Medulla oblongata (tissue), 1 donor: Measurements from ENCODE around the gene PARP1.
"Not testable (repeated sequence)": the region's sequence is repeated elsewhere in the genome, so short reads cannot be mapped to it uniquely, and the experiment has no call there.

ENCODE experiments used
- DNase-seq: peaks from one replicate; pipeline ENCODE4 v3.0.0-alpha.2; 2015; ENCODE audit errors: extremely low spot score

The PARP1 gene

GRCh38 chr1:226428791-226429461, 21.0 kb upstream of the PARP1 start:
- DNase-seq, result no peak

GRCh38 chr1:226428348-226428747, 20.5 kb upstream of the PARP1 start:
- no peak for DNase-seq

GRCh38 chr1:226427131-226427530, 19.2 kb upstream of the PARP1 start:
- no peak for DNase-seq

DNA sequence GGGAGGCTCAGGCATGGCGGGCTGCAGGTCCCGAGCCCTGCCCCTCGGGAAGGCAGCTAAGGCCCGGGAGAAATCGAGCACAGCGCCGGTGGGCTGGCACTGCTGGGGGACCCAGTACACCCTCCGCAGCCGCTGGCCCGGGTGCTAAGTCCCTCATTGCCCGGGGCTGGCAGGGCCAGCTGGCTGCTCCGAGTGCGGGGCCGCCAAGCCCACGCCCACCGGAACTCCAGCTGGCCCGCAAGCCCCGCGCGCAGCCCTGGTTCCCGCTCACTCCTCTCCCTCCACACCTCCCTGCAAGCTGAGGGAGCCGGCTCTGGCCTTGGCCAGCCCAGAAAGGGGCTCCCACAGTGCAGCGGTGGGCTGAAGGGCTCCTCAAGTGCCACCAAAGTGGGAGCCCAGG, 18.5 kb upstream of the PARP1 start:
- DNase-seq, result not testable (repeated sequence)

DNA sequence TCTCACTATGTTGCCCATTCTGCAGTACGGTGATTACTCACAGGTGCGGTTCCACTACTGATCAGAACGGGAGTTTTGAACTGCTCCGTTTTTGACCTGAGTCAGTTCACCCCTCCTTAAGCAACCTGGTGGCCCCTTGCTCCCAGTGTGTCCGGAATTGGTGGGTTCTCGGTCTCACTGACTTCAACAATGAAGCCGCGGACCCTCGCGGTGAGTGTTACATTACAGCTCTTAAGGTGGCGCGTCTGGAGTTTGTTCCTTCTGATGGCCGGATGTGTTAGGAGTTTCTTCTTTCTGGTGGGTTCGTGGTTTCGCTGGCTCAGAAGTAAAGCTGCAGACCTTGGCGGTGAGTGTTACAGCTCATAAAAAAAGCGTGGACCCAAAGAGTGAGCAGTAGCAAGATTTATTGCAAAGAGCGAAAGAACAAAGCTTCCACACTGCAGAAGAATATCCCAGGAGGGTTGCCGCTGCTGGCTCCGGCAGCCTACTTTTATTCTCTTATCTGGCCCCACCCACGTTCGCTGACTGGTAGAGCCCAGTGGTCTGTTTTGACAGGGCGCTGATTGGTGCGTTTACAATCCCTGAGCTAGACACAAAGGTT, 17.6 kb upstream of the PARP1 start:
- DNase-seq, result no peak

GRCh38 chr1:226425004-226425378, 17.1 kb upstream of the PARP1 start:
- DNase-seq, result no peak

DNA sequence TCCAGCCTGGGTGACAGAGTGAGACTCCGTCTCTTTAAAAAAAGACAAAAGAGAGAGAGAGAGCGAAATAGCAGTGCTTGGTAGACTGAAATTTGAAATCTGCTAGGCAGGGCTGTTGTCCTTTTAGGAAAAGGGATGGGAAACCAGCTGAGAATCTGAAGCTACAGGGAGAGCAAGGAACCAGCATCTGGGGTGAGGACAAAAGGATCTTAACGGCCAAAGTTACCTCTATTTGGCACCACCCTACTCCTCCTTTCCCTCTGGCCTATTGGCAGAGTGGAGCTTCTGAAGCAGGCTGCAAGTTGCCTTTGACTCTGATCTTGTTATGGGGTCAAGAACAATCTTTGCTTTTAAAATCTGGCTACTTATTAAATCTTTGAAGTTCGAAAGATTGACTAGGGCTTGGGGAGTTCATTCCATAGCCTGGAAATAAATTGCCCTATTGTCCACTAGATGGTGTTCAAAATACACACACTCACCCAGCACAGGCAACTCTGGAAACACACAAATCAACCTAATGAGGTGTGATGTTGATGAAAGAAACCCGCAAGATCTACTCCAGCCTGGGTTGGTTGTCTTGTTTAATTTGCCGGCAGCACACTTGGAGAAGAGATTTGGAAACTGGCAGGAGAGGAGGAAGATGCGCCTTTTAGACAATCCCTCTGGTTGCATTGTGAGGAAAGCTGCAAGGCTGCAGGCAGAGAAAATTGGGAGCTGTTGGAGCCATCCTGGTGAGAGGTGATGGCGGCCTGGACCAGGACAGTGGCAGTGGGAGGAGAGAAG, 16.5 kb upstream of the PARP1 start:
- DNase-seq, result peak; percentile 71

DNA sequence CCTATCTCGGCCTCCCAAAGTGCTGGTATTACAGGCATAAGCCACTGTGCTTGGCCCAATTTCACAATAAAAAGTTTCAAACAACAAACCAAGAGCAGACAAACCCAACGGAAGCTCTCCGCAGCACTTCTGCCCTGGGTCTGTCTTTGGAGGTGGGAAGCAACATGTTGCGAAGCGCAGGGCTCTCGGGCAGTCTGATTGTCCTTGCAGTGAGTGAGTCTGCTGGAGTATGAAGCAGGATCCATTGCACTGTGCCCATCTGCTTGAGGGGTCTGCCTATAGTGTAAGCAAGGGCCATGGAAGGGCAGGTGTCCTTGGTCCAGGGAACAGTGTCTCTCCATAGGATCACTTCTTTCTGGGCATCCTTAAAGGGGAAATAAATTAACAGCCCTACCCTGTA, 14.6 kb upstream of the PARP1 start:
- no peak for DNase-seq

- no peak for DNase-seq
Measured at GRCh38 chr1:226420897-226421296, 13.0 kb upstream of the PARP1 start.

GRCh38 chr1:226420328-226420727, 12.4 kb upstream of the PARP1 start:
- DNase-seq, result no peak

- peak; percentile 60 for DNase-seq
Measured at GRCh38 chr1:226419284-226420029, 11.6 kb upstream of the PARP1 start.

- DNase-seq, result no peak
Measured at GRCh38 chr1:226417830-226418546, 10.1 kb upstream of the PARP1 start.

DNA sequence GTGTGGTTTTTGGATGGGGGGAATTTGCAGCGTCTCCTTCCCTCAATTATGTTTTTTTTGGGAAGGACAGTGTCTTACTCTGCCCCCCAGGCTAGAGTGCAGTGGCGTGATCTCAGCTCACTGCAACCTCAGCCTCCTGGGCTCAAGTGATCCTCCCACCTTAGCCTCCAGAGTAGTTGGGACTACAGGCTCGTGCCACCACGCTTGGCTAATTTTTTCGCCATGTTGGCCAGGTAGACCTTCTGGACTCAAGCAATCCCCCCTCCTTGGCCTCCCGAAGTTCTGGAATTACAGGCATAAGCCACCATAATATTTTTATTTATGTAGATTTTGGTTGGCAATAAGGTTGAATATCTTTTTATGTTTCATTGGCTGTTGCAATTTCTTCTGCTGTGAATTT, 9.5 kb upstream of the PARP1 start:
- no peak for DNase-seq

DNA sequence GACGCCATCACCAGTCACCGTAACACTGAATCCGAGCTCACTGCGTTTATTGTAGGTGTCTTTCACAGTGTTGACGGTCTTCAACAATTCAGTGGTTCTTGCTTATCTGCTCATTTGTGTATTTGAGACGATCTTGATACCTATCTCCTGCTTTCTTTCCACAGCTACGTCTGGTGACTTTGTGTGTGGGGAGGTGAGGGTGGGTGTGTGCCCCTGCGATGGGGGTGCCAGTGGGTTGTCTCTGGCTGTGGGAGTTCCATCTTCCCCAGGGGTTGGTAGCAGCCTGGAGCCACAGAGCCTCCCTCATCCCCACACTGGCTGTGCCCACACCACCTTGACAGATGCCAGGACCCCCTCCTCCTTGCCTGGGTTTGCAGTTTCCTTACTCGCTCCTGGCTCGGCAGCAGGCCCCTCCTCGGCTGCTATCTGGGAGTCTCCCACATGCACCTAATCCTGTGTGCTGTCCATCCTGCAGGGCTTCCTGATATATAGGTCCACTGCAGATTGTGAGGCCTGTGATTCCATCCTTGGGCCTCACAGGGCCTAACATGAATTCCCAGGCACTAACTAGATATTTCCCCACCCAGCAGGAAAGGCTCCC, 6.3 kb upstream of the PARP1 start:
- DNase-seq, result no peak

DNA sequence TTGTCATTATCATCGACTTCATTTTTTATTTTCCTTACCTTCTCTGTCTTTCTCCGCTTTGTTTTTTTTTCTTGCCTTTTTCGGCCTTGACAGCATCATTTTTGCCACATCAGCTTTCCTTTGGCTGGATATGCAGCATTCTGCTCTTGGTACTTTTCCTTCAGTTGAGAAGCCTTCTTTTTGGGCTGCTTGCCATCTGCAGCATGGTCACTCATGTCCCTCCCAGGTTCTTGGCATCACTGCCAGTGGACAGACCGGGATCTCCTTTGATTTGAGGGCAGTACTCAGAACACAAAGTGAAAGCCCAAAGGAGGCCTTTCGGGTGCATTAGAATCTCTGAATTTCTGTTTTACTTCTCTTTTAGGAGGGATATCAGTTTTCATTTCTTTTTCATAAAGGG, 3.7 kb upstream of the PARP1 start:
- DNase-seq, result peak; percentile 76

DNA sequence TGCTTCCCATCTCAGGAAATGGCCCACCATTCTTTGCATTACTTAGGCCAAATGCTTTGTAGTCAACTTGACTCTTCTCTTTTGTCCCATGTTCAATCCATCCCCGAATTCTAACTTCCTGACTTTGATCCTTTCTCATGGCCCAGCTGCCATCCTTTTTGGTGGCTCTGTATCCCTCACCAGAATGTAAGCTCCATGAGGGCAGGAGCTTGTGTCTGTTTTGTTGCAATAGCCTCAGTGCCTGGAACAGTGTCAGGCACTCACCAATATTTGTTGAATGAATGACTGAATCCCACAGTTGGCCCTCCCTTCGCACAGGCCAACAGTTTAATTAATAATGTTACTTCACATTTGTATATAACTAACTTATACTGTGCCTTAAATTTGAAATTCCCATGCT, 3.1 kb upstream of the PARP1 start:
- DNase-seq, result no peak

DNA sequence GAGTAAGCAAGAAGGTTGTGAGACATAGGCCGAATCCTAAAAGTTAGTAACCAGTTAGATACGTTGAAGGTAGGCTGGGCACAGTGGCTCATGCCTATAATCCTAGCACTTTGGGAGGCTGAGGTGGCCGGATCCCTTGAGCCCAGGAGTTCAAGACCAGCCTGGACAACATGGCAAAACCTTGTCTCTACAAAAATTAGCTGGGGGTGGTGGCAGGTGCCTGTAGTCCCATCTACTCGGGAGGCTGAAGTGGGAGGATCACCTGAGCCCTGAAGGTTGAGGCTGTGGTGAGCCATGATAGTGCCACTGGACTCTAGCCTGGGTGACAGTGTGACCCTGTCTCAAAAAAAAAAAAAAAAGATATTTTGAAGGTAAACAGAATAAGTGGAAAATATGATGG, 1.5 kb upstream of the PARP1 start:
- DNase-seq, result no peak

DNA sequence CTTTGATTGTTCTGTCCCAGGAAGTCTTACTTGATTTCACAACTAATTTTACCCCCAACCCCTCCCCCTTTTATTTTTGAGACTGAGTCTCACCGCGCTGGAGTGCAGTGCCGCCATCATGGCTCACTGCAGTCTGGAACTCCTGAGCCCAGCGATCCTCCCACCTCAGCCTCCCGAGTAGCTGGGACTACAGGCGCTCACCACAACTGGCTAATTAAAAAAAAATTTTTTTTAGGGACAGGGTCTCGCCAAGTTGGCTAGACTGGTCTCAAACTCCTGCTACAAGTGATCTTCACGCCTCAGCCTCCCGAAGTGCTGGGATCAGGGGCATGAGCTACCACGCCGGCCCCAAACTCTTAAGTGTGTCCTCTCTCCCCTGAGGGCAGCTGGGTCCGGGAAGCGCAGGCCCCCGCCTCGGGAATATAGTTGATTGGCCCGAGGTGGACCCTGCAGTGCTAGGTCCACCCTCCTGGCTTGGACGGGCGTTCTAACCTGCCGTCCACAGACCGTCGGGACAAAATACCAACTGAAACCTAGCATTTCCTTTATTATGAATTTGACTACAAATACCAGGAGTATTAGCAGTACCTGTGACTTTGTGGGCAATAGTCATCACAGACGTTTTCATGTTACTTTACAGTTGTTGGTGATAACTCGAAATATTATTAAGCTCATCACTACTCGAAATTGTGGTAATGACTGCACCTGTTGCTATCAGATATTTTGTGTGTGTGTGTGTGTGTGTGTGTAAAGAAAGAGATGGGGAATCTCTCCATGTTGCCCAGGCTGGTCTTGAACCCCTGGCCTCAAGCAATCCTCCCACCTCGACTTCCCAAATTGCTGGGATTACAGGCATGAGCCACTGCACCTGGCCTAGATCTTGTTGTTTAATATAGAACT, 642 bp upstream of the PARP1 start:
- DNase-seq, result no peak

- no peak for DNase-seq
Measured at GRCh38 chr1:226407199-226407496, 745 bp downstream of the PARP1 start.

DNA sequence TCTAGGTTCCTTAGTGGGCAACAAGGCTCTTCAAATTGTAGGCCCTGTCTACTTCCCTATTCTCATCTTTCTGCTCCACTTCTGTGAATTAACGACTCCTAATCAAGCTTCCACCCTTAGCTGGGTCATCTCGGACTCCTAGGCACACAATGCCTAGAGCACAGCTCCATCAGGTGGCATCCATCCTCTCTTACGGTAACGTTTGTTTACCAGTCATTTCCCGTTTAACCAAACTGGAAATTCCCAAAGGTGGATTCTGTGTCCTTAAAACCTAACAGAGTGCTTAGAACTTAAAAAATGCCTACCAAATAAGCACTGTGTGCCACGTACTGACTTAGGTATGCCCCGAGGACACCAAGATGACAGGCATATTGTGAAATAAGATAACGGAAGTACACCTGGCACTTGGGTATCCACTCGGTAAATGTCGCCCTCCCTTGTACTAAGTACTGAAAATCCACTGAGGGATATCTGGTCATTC, 1.5 kb downstream of the PARP1 start:
- no peak for DNase-seq
